Breast epithelium (tissue), 4 donors: ENCODE results near the gene PLEKHB2. TPM values are rescaled to one million over a fixed set of nuclear protein-coding genes. Genes with fewer than 3 reads are reported as not detected.

Source experiments
- DNase-seq, 2 donors: peaks; one replicate each; pipeline ENCODE4 v3.0.0-alpha.2; 2019; ENCODE audit warnings: low spot score in 2 of 2
- H3K27ac ChIP-seq, 2 donors: fragments of 200-600 bp; sonication (generic) in 1 of 2; one replicate each; pipeline ENCODE4 v1.5.1; 2016 to 2019; ENCODE audit warnings: mild to moderate bottlenecking in 1 of 2
- H3K27me3 ChIP-seq, 2 donors: fragments of 200-600 bp; sonication (generic) in 1 of 2; one replicate each; pipeline versions ENCODE4 v1.5.1 to v1.6.0; 2017 to 2019; ENCODE audit warnings: control low read depth in 1 of 2, mild to moderate bottlenecking in 1 of 2
- H3K36me3 ChIP-seq: fragments of 200-600 bp; one replicate; pipeline ENCODE4 v1.5.1; 2019
- H3K4me1 ChIP-seq, 2 donors: fragments of 200-600 bp; sonication (generic); one replicate each; pipeline ENCODE4 v1.5.1; 2016 to 2019; ENCODE audit warnings: control low read depth in 1 of 2
- H3K4me3 ChIP-seq, 3 donors: fragments of 200-600 bp; sonication (generic); 1 replicate in 2 of 3; 2 replicates in 1 of 3; pipeline ENCODE4 v1.5.1; 2016 to 2019; ENCODE audit warnings: mild to moderate bottlenecking in 3 of 3, moderate library complexity in 2 of 3
- H3K9me3 ChIP-seq, 2 donors: fragments of 200-600 bp; sonication (generic) in 1 of 2; one replicate each; pipeline ENCODE4 v1.5.1; 2016 to 2019; ENCODE audit warnings: control low read depth in 1 of 2
- POLR2A ChIP-seq: fragments of 450-650 bp; IDR thresholded peaks from one replicate; pipeline ENCODE4 v1.6.1; 2016; ENCODE audit warnings: antibody characterized with exemption, mild to moderate bottlenecking, moderate library complexity
- POLR2AphosphoS5 ChIP-seq, 3 donors: sonication (generic); formaldehyde crosslinking; IDR thresholded peaks; one replicate each; pipeline ENCODE4 v1.6.1; 2017; ENCODE audit warnings: antibody characterized with exemption in 3 of 3
- intact Hi-C: fragments of 100-400 bp; cut with DNase I; formaldehyde crosslinking; loops from one replicate; pipeline ENCODE4 v1.15.1; 2023; ENCODE audit warnings: low total_unique reads
- total RNA-seq, 3 donors: library from RNA; depleted of rRNA; stranded (reverse); fragments of >200 nt; gene quantifications; one replicate each; pipeline ENCODE4 v1.1.0, GENCODE V29; 2016
- TF ChIP-seq, protein P1 (sequence below), 3 donors: fragments of 450-650 bp; IDR thresholded peaks; one replicate each; pipeline ENCODE4 v1.5.1; 2016 to 2017; ENCODE audit warnings: antibody characterized with exemption in 3 of 3, mild to moderate bottlenecking in 3 of 3, moderate library complexity in 3 of 3

PLEKHB2 gene
- total RNA-seq, 3 donors from 2014 or later: 47.4 to 75.4 (median 73.6) TPM

DNA sequence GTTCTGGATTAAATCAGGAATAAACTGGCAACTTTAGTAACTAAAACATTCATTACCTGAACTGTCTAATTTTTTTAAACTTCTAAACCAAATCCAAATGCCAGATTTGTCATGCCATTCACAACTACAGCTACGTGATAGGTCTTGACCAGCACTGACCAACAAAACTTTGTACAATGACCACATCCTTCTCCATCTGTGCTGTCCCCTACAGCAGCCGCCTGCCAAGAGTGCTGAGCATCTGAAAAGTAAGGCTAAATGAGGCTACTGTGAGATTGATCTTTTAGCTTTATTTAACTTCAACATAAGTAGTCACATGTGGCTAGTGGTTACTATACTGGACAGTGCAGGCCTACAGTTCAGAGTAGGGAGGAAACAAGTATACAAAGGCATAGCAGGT is 19.5 kb upstream of the PLEKHB2 start:
- Histone ChIP-seq H3K27me3 (no peaks in the 10 kb centered on the region), H3K4me3 (no peak overlapping the region), H3K4me1 (no peaks in the 10 kb centered on the region), H3K9me3 (no peaks in the 10 kb centered on the region), H3K36me3 (no peaks in the 10 kb centered on the region), H3K27ac (no peak overlapping the region)
- TF ChIP-seq POLR2A: no peak
- TF ChIP-seq POLR2AphosphoS5 (IDR thresholded peaks at IDR 0.05): no peak
- TF ChIP-seq, protein P1, sequence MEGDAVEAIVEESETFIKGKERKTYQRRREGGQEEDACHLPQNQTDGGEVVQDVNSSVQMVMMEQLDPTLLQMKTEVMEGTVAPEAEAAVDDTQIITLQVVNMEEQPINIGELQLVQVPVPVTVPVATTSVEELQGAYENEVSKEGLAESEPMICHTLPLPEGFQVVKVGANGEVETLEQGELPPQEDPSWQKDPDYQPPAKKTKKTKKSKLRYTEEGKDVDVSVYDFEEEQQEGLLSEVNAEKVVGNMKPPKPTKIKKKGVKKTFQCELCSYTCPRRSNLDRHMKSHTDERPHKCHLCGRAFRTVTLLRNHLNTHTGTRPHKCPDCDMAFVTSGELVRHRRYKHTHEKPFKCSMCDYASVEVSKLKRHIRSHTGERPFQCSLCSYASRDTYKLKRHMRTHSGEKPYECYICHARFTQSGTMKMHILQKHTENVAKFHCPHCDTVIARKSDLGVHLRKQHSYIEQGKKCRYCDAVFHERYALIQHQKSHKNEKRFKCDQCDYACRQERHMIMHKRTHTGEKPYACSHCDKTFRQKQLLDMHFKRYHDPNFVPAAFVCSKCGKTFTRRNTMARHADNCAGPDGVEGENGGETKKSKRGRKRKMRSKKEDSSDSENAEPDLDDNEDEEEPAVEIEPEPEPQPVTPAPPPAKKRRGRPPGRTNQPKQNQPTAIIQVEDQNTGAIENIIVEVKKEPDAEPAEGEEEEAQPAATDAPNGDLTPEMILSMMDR (IDR thresholded peaks at IDR 0.05): no peak
- no peak for DNase-seq
- intact Hi-C loops: no loop called here

GRCh38 chr2:131092458-131093005 is 12.6 kb upstream of the PLEKHB2 start:
- Histone ChIP-seq H3K9me3 (no peaks in the 10 kb centered on the region), H3K27me3 (no peaks in the 10 kb centered on the region), H3K4me1 (no peaks in the 10 kb centered on the region), H3K36me3 (no peaks in the 10 kb centered on the region), H3K4me3 (peak overlapping the region; percentile 67 to 86 (median 82)), H3K27ac (peak overlapping the region; percentile 97 to 98)
- TF ChIP-seq POLR2A (no peak), POLR2AphosphoS5 (IDR thresholded peaks at IDR 0.05) (no peak)
- TF ChIP-seq, protein P1 (IDR thresholded peaks at IDR 0.05): no peak
- intact Hi-C loops: no loop called here
- no peak for DNase-seq

DNA sequence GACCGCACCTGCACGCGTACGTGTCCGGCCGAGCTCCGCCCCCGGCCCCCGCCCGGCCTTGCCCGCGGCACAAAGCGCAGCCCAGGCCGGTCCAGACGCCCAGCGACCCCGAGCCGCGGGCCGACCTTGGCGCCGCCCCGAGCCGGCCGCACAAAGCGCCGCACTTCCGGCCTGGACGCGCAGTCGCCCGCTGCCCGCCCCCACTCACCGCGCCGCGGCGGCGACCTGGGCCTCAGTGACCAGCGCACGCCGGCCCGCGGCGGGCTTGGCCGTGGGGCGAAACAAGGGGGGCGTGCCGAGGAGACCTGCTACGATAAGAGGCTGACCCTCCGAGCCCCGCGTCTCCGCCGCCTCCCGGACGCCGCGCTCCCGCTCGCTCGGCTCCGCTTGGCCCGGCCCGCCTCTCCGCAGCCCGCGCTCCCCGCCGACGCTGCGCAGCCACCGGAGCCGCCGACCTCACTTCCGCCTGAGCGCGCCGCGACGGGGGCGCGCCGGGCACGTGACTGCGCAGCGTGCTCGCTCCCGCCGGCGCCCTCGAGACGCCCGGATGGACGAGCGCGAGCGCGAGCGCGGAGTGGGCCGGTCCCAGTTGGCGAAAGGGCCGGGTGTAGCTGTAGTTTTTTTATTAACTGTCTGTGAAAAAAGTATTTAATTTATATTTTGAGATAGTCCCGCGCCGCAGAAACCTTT is 12.0 kb upstream of the PLEKHB2 start, which contains the start of gene FAM168B:
Gene FAM168B, minus strand, starts transcription at position 455 of the 690 bp plus-strand sequence. CDS start 10,814 bp downstream, outside the sequence.
- intact Hi-C loops: no loop called here
- peak; percentile 80 to 82 for DNase-seq
- H3K9me3 ChIP-seq: no peaks in the 10 kb centered on the region
- H3K27ac ChIP-seq: peak within 1 kb of the TSS; percentile 97 to 98
- peak within 1 kb of the TSS; percentile 67 to 86 (median 82) for H3K4me3 ChIP-seq
- H3K36me3 ChIP-seq: no peaks in the 10 kb centered on the region
- TF ChIP-seq, protein P1 (IDR thresholded peaks at IDR 0.05): no peak
- TF ChIP-seq POLR2AphosphoS5 (IDR thresholded peaks at IDR 0.05) (peak; percentile 19 to 91 (median 85)), POLR2A (no peak)
- no peaks in the 10 kb centered on the region for H3K27me3 ChIP-seq
- H3K4me1 ChIP-seq: no peaks in the 10 kb centered on the region

DNA sequence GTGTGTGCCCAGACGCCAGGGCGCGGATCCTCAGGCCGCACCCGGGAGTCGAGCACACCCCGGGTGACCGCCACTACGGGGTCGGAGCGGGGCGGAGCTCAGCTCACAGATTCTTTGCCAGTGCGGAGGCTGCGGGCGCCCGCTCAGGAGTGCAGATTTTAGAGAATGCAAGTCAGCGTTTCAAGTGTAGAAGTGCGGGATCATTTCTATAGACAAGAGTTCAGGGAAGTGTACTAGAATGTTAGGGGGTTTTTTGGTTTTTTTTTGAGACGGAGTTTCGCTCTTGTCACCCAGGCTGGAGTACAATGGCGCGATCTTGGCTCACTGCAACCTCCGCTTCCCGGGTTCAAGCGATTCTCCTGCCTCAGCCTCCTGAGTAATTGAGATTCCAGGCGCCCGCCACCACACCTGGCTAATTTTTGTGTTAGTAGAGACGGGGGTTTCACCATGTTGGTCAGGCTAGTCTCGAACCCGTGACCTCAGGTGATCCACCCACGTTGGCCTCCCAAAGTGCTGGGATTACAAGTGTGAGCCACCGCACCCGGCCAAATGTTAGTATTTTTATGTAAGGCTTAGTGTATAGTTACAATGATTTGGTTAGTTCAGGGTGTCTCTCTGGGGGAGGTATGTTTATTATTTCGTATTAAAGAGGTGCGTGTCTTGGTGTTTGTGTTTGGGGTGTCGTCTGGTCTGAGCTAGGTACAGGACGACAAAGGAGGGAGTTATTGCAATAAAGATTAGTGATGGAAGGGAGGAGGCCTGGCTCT is 11.3 kb upstream of the PLEKHB2 start:
- intact Hi-C loops: no loop called here
- DNase-seq: no peak
- TF ChIP-seq POLR2AphosphoS5 (IDR thresholded peaks at IDR 0.05) (no peak), POLR2A (no peak)
- TF ChIP-seq, protein P1 (IDR thresholded peaks at IDR 0.05): no peak
- peak overlapping the region; percentile 97 to 98 for H3K27ac ChIP-seq
- no peaks in the 10 kb centered on the region for H3K9me3 ChIP-seq
- H3K4me3 ChIP-seq: peak overlapping the region; percentile 67 to 86 (median 82)
- no peaks in the 10 kb centered on the region for H3K27me3 ChIP-seq
- H3K4me1 ChIP-seq: no peaks in the 10 kb centered on the region
- no peaks in the 10 kb centered on the region for H3K36me3 ChIP-seq
